GM18951 (cell line): Measurements from ENCODE around the gene HOXD13.

Experiments used
- POLR2A ChIP-seq: IDR thresholded peaks from 4 replicates; pipeline ENCODE4 v1.6.1; 2011; ENCODE audit warnings: mild to moderate bottlenecking; ENCODE audit not compliant: insufficient read length, insufficient read depth; ENCODE audit errors: extremely low read depth
- in situ Hi-C: fragments of 300-500 bp; cut with MboI; formaldehyde crosslinking; loops from one replicate; pipeline ENCODE4 v1.12.0; 2022; ENCODE audit warnings: low sequenced_read_pairs, mixed read lengths, inconsistent platforms; ENCODE audit not compliant: unreplicated experiment

Gene HOXD13

GRCh38 chr2:176084611-176085119 is 7.9 kb upstream of the HOXD13 start:
- in situ Hi-C loops = no loop called here

GRCh38 chr2:176085120-176085788 is 7.3 kb upstream of the HOXD13 start:
- in situ Hi-C loops = no loop called here
- TF ChIP-seq POLR2A = no peak

More at GRCh38 chr2:176084611-176085119, 7.9 kb upstream of the HOXD13 start:
- no peak for TF ChIP-seq POLR2A

- no peak for TF ChIP-seq POLR2A
- in situ Hi-C loops = no loop called here
Measured at GRCh38 chr2:176085861-176086771, 6.4 kb upstream of the HOXD13 start.

GRCh38 chr2:176087330-176088047 is 5.0 kb upstream of the HOXD13 start:
- TF ChIP-seq POLR2A = no peak
- in situ Hi-C loops = no loop called here

- in situ Hi-C loops = no loop called here
Measured at GRCh38 chr2:176088048-176088936, 4.2 kb upstream of the HOXD13 start.

GRCh38 chr2:176088937-176089842 is 3.3 kb upstream of the HOXD13 start:
- no peak for TF ChIP-seq POLR2A
- in situ Hi-C loops = no loop called here

More at GRCh38 chr2:176088048-176088936, 4.2 kb upstream of the HOXD13 start:
- no peak for TF ChIP-seq POLR2A

GRCh38 chr2:176089843-176090395 is 2.6 kb upstream of the HOXD13 start:
- TF ChIP-seq POLR2A = no peak
- in situ Hi-C loops = loop anchor here (10.0 kb wide), 1 partner anchor 725 kb away; no protein-coding TSS in a partner anchor

GRCh38 chr2:176090862-176091261 is 1.7 kb upstream of the HOXD13 start:
- TF ChIP-seq POLR2A = no peak
- in situ Hi-C loops = loop anchor here (10.0 kb wide), 1 partner anchor 726 kb away; no protein-coding TSS in a partner anchor

GRCh38 chr2:176091329-176092258 is 927 bp upstream of the HOXD13 start:
- TF ChIP-seq POLR2A = no peak
- in situ Hi-C loops = loop anchor here (10.0 kb wide), 1 partner anchor 727 kb away; no protein-coding TSS in a partner anchor

- no peak for TF ChIP-seq POLR2A
- in situ Hi-C loops = loop anchor here (10.0 kb wide), 1 partner anchor 729 kb away; no protein-coding TSS in a partner anchor
Measured at GRCh38 chr2:176093145-176093897, 800 bp downstream of the HOXD13 start.
